HEK293 (cell line): ENCODE results near the gene MRPL28.

Experiments
- CTCF ChIA-PET: fragments of 350-600 bp; formaldehyde crosslinking; extraction: SDS; loops from one replicate; lab custom pipeline; 2021; ENCODE audit warnings: antibody characterized with exemption; lab: Yijun Ruan, JAX
- POLR2A ChIA-PET: fragments of 300-600 bp; formaldehyde crosslinking; extraction: SDS; loops from one replicate; lab custom pipeline; 2020; ENCODE audit warnings: antibody characterized with exemption, inconsistent platforms; lab: Yijun Ruan, JAX
- H3K27ac ChIP-seq: fragments of 200-500 bp; sonication (Bioruptor generic); 2 replicates; pipeline ENCODE4 v1.5.1; 2014; ENCODE audit warnings: low read depth, low read length, control low read depth, inconsistent platforms; ENCODE audit errors: extremely low read depth
- H3K36me3 ChIP-seq, 2 experiments: fragments of 200-500 bp in 1 of 2; sonication (Bioruptor generic) in 1 of 2; 1 replicate in 1 of 2; 2 replicates in 1 of 2; pipeline ENCODE4 v1.5.1; 2014 to 2017; ENCODE audit warnings: inconsistent platforms in 2 of 2, low read length in 2 of 2; ENCODE audit not compliant: control insufficient read depth in 2 of 2, insufficient read depth in 1 of 2
- H3K4me1 ChIP-seq: fragments of 200-500 bp; sonication (Bioruptor generic); 2 replicates; pipeline ENCODE4 v1.5.1; 2014; ENCODE audit warnings: mild to moderate bottlenecking, low read length, inconsistent platforms; ENCODE audit not compliant: control insufficient read depth, insufficient read depth
- H3K4me3 ChIP-seq: 2 replicates; pipeline ENCODE4 v1.5.1; 2011; ENCODE audit warnings: low read depth, mild to moderate bottlenecking, control low read depth, low read length, moderate library complexity
- H3K9me3 ChIP-seq: fragments of 200-500 bp; sonication (Bioruptor generic); 2 replicates; pipeline ENCODE4 v1.5.1; 2014; ENCODE audit warnings: low read depth, low read length, inconsistent platforms; ENCODE audit not compliant: control insufficient read depth, insufficient read depth
- BCL11A ChIP-seq: fragments of 450-650 bp; formaldehyde crosslinking; IDR thresholded peaks from 2 replicates; pipeline ENCODE4 v1.5.1; 2016; ENCODE audit warnings: low read depth, missing biosample characterization, missing genetic modification characterization
- BCL11B ChIP-seq: fragments of 450-650 bp; formaldehyde crosslinking; IDR thresholded peaks from 2 replicates; pipeline ENCODE4 v1.5.1; 2016; ENCODE audit warnings: low read depth, missing biosample characterization, missing genetic modification characterization
- EGR2 ChIP-seq: fragments of 450-650 bp; formaldehyde crosslinking; IDR thresholded peaks from 2 replicates; pipeline ENCODE4 v1.5.1; 2016; ENCODE audit warnings: low read depth, missing biosample characterization, missing genetic modification characterization
- GLIS2 ChIP-seq: fragments of 450-650 bp; formaldehyde crosslinking; IDR thresholded peaks from 2 replicates; pipeline ENCODE4 v1.5.1; 2016; ENCODE audit warnings: missing biosample characterization, missing genetic modification characterization
- MEIS1 ChIP-seq: sonication (generic); formaldehyde crosslinking; IDR thresholded peaks from 2 replicates; pipeline ENCODE4 v1.8.1; 2022; ENCODE audit warnings: missing genetic modification reagents, mild to moderate bottlenecking, borderline replicate concordance
- SCRT2 ChIP-seq: fragments of 450-650 bp; formaldehyde crosslinking; IDR thresholded peaks from 2 replicates; pipeline ENCODE4 v1.5.1; 2016; ENCODE audit warnings: missing biosample characterization, missing genetic modification characterization
- SP3 ChIP-seq: fragments of 450-650 bp; formaldehyde crosslinking; IDR thresholded peaks from 2 replicates; pipeline ENCODE4 v1.5.1; 2016; ENCODE audit warnings: missing biosample characterization, missing genetic modification characterization
- SP7 ChIP-seq: fragments of 450-650 bp; formaldehyde crosslinking; IDR thresholded peaks from 2 replicates; pipeline ENCODE4 v1.5.1; 2016; ENCODE audit warnings: missing biosample characterization, missing genetic modification characterization
- ZBTB48 ChIP-seq: fragments of 450-650 bp; formaldehyde crosslinking; IDR thresholded peaks from 2 replicates; pipeline ENCODE4 v1.5.1; 2016; ENCODE audit warnings: missing biosample characterization, missing genetic modification characterization
- ZFHX2 ChIP-seq: fragments of 450-650 bp; formaldehyde crosslinking; conservative IDR thresholded peaks from 2 replicates; pipeline ENCODE4 v1.5.1; 2016; ENCODE audit warnings: missing biosample characterization, missing genetic modification characterization
- ZIC2 ChIP-seq: fragments of 450-650 bp; formaldehyde crosslinking; IDR thresholded peaks from 2 replicates; pipeline ENCODE4 v1.5.1; 2016; ENCODE audit warnings: missing biosample characterization, missing genetic modification characterization
- ZNF133 ChIP-seq: fragments of 450-650 bp; formaldehyde crosslinking; IDR thresholded peaks from 2 replicates; pipeline ENCODE4 v1.5.1; 2016; ENCODE audit warnings: missing biosample characterization, missing genetic modification characterization
- ZNF169 ChIP-seq: fragments of 450-650 bp; formaldehyde crosslinking; IDR thresholded peaks from 2 replicates; pipeline ENCODE4 v1.5.1; 2016; ENCODE audit warnings: missing biosample characterization, missing genetic modification characterization
- ZNF335 ChIP-seq: fragments of 450-650 bp; formaldehyde crosslinking; conservative IDR thresholded peaks from 2 replicates; pipeline ENCODE4 v1.5.1; 2016; ENCODE audit warnings: missing biosample characterization, missing genetic modification characterization
- ZNF416 ChIP-seq: fragments of 450-650 bp; formaldehyde crosslinking; IDR thresholded peaks from 2 replicates; pipeline ENCODE4 v1.5.1; 2016; ENCODE audit warnings: missing biosample characterization, missing genetic modification characterization
- ZNF530 ChIP-seq: fragments of 450-650 bp; formaldehyde crosslinking; IDR thresholded peaks from 2 replicates; pipeline ENCODE4 v1.5.1; 2016; ENCODE audit warnings: low read depth, missing biosample characterization, missing genetic modification characterization
- ZNF624 ChIP-seq: fragments of 450-650 bp; formaldehyde crosslinking; IDR thresholded peaks from 2 replicates; pipeline ENCODE4 v1.5.1; 2017; ENCODE audit warnings: missing biosample characterization, missing genetic modification characterization
- ZNF658 ChIP-seq: fragments of 450-650 bp; formaldehyde crosslinking; IDR thresholded peaks from 2 replicates; pipeline ENCODE4; 2016; ENCODE audit warnings: missing biosample characterization, missing genetic modification characterization
- ZNF768 ChIP-seq: fragments of 450-650 bp; formaldehyde crosslinking; IDR thresholded peaks from 2 replicates; pipeline ENCODE4 v1.5.1; 2018; ENCODE audit warnings: missing biosample characterization, mild to moderate bottlenecking, missing genetic modification characterization
- ZNF777 ChIP-seq: fragments of 450-650 bp; formaldehyde crosslinking; IDR thresholded peaks from 2 replicates; pipeline ENCODE4 v1.5.1; 2017; ENCODE audit warnings: missing biosample characterization, missing genetic modification characterization, borderline replicate concordance
- ZNF792 ChIP-seq: fragments of 450-650 bp; formaldehyde crosslinking; IDR thresholded peaks from 2 replicates; pipeline ENCODE4 v1.5.1; 2016; ENCODE audit warnings: missing biosample characterization, missing genetic modification characterization
- ZSCAN16 ChIP-seq: fragments of 450-650 bp; formaldehyde crosslinking; IDR thresholded peaks from 2 replicates; pipeline ENCODE4 v1.5.1; 2016; ENCODE audit warnings: missing biosample characterization, missing genetic modification characterization
- TF ChIP-seq, protein P1 (sequence below): fragments of 450-650 bp; formaldehyde crosslinking; IDR thresholded peaks from 2 replicates; pipeline ENCODE4 v1.5.1; 2017; ENCODE audit warnings: missing biosample characterization, missing genetic modification characterization
- TF ChIP-seq, protein P2 (sequence below): fragments of 450-650 bp; formaldehyde crosslinking; IDR thresholded peaks from 2 replicates; pipeline ENCODE4 v1.5.1; 2016; ENCODE audit warnings: missing biosample characterization, missing genetic modification characterization

Gene MRPL28

GRCh38 chr16:359067-359763 lies 11.1 kb downstream of the MRPL28 start:
- H3K4me1 ChIP-seq = no peaks in the 10 kb centered on the region
- no peaks in the 10 kb centered on the region for H3K9me3 ChIP-seq
- TF ChIP-seq ZBTB48 (tag by site-specific recombination) (no peak), MEIS1 (no peak), ZSCAN16 (tag by site-specific recombination) (no peak), BCL11B (peak; percentile 66; the same call in 1 of the 2 replicates), ZNF792 (tag by site-specific recombination) (no peak), ZNF768 (no peak), ZNF169 (tag by site-specific recombination) (no peak), BCL11A (tag by site-specific recombination) (0 out of 2 replicates have a peak, but pooled peaks have one; percentile 14)
- CTCF ChIA-PET = interaction anchor here (0.5 kb wide), 1 partner anchor 266 kb away, joined by 3 read pairs; no protein-coding TSS in a partner anchor
- no peak overlapping the region for H3K4me3 ChIP-seq
- H3K36me3 ChIP-seq = no peaks in the 10 kb centered on the region
- no peak overlapping the region for H3K27ac ChIP-seq
- POLR2A ChIA-PET = no interaction called here

DNA sequence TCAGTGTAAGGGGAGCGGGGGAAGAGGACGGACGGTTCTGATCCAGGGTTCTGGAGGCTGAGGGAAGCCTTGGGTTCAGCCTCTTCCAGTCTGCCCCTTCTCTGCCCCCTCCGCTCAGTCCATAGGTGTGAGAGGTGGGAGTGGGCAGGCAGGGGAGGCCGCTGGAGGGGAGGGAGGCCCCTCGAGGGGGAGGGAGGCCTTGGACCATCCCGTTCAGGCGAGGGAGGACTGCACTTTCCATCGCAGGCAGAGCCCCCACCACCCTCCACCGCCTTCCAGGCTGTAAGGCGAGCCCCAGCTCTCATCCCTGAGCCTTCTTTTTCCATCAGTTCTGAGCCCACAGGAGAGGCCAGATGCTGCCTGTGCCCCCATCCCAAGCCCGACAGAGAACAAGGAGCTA lies 13.6 kb downstream of the MRPL28 start:
- no peaks in the 10 kb centered on the region for H3K9me3 ChIP-seq
- no peak overlapping the region for H3K4me3 ChIP-seq
- no peak overlapping the region for H3K27ac ChIP-seq
- H3K4me1 ChIP-seq = no peaks in the 10 kb centered on the region
- ChIA-PET CTCF (interaction anchor here (0.5 kb wide), 1 partner anchor 34 kb away, joined by 4 read pairs; no protein-coding TSS in a partner anchor), POLR2A (interaction anchor here (1.4 kb wide), 1 partner anchor 290 kb away, joined by 4 read pairs; no protein-coding TSS in a partner anchor)
- H3K36me3 ChIP-seq = no peaks in the 10 kb centered on the region
- TF ChIP-seq, protein P1, sequence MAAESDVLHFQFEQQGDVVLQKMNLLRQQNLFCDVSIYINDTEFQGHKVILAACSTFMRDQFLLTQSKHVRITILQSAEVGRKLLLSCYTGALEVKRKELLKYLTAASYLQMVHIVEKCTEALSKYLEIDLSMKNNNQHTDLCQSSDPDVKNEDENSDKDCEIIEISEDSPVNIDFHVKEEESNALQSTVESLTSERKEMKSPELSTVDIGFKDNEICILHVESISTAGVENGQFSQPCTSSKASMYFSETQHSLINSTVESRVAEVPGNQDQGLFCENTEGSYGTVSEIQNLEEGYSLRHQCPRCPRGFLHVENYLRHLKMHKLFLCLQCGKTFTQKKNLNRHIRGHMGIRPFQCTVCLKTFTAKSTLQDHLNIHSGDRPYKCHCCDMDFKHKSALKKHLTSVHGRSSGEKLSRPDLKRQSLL (tag by site-specific recombination) = no peak
- TF ChIP-seq ZNF777 = no peak
- no peak for TF ChIP-seq ZNF133
- no peak for TF ChIP-seq ZNF530 (tag by site-specific recombination)
- TF ChIP-seq SP3 (tag by site-specific recombination) = no peak
- no peak for TF ChIP-seq ZNF658 (tag by site-specific recombination)
- TF ChIP-seq SP7 (tag by site-specific recombination) = no peak

DNA sequence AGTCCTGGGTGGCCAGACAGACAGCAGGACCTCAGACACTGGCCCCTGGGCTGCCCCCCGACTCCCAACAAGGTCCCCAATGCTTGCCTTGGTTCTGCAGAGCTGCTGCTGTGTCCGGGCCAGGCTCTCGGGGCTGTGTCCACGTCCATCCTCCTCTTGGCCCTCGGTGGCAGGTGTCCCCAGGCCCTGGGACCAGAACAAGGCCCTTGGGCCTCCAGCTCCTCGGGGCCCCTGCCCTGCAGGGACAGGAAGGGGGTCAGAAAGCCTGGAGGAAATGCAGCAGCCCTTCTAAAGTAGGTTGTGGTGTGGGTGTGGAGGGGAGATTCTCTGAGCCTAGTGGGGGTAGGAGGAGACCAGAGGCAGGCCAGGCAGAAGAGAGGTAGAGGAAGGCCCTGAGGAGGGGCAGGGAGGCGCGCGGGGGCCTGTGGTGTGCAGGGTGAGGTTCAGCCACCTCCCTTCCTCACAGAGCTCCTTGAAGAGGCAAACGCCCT lies 15.3 kb downstream of the MRPL28 start:
- ChIA-PET CTCF (interaction anchor here (0.7 kb wide), 1 partner anchor 9 kb away, joined by 4 read pairs; no protein-coding TSS in a partner anchor), POLR2A (no interaction called here)
- TF ChIP-seq ZFHX2 (tag by site-specific recombination) (0 out of 2 replicates have a peak, but pooled peaks have one; percentile 16), ZNF416 (tag by site-specific recombination) (no peak)
- no peak overlapping the region for H3K27ac ChIP-seq
- peaks cover under 1% of the 10 kb centered on the region; the same call in 1 of the 2 replicates for H3K4me1 ChIP-seq
- peaks cover 0 to 8% of the 10 kb centered on the region in 2 experiments; a peak in 2 of 3 replicates for H3K36me3 ChIP-seq
- H3K4me3 ChIP-seq = no peak overlapping the region
- no peaks in the 10 kb centered on the region for H3K9me3 ChIP-seq

DNA sequence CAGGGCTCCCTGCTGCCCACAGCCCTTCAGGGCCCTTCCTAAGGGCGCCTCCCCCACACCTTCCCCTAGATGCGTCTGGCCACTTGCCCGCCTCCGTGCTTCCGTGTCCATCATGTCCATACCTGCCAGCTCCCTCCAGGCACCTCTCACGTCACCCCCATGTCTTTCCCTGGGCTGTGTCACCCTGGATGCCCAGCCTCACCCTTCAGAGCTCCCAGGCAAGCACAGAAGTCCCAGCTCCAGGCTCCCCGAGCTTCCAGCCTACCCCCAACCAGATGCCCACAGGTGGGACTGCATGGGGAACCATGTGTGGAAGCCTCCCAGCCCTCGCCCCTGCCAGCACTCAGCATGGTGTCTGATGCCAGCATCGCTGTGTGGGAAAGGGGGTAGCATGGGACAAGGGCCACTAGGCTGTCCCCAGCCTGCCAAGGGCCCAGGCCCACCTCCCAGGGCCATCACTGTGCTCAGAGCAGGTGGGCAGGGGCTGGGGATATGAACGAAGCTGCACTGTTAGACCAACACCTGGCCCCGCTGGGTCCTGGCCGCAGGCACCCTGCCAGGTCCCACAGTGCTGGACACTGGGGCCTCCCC lies 16.0 kb downstream of the MRPL28 start:
- Histone ChIP-seq H3K36me3 (peaks cover 0 to 9% of the 10 kb centered on the region in 2 experiments; a peak in 2 of 3 replicates), H3K27ac (no peak overlapping the region), H3K4me1 (peaks cover 2% of the 10 kb centered on the region; the same call in 1 of the 2 replicates)
- ChIA-PET CTCF (interaction anchor here (0.7 kb wide), 1 partner anchor 10 kb away, joined by 4 read pairs; no protein-coding TSS in a partner anchor), POLR2A (interaction anchor here (1.8 kb wide), 1 partner anchor 366 kb away, joined by 6 read pairs; the partner anchor contains the start of gene ANTKMT)
- TF ChIP-seq, protein P2, sequence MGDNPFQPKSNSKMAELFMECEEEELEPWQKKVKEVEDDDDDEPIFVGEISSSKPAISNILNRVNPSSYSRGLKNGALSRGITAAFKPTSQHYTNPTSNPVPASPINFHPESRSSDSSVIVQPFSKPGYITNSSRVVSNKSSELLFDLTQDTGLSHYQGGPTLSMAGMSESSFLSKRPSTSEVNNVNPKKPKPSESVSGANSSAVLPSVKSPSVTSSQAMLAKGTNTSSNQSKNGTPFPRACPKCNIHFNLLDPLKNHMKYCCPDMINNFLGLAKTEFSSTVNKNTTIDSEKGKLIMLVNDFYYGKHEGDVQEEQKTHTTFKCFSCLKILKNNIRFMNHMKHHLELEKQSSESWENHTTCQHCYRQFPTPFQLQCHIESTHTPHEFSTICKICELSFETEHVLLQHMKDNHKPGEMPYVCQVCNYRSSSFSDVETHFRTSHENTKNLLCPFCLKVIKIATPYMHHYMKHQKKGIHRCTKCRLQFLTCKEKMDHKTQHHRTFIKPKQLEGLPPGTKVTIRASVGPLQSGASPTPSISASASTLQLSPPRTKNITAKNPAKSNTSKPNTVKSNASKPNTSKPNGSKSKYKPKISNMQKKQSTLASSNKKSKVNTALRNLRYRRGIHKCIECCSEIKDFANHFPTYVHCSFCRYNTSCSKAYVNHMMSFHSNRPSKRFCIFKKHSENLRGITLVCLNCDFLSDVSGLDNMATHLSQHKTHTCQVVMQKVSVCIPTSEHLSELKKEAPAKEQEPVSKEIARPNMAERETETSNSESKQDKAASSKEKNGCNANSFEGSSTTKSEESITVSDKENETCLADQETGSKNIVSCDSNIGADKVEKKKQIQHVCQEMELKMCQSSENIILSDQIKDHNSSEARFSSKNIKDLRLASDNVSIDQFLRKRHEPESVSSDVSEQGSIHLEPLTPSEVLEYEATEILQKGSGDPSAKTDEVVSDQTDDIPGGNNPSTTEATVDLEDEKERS = no peak
- TF ChIP-seq GLIS2 (tag by site-specific recombination) (no peak), ZNF624 (tag by site-specific recombination) (no peak), EGR2 (tag by site-specific recombination) (peak; percentile 53; the same call in 1 of the 2 replicates), SCRT2 (tag by site-specific recombination) (peak; percentile 32; the same call in 1 of the 2 replicates), ZIC2 (tag by site-specific recombination) (peak; percentile 66; the same call in 1 of the 2 replicates), ZNF335 (peak; percentile 58)
- TF ChIP-seq, all 188 proteins: peak for 4
- no peaks in the 10 kb centered on the region for H3K9me3 ChIP-seq
- no peak overlapping the region for H3K4me3 ChIP-seq
